ENCODE results near the gene RNU1-3.
"Not testable (repeated sequence)": the region's sequence is repeated elsewhere in the genome, so short reads cannot be mapped to it uniquely, and the experiment has no call there.

The RNU1-3 gene

DNA sequence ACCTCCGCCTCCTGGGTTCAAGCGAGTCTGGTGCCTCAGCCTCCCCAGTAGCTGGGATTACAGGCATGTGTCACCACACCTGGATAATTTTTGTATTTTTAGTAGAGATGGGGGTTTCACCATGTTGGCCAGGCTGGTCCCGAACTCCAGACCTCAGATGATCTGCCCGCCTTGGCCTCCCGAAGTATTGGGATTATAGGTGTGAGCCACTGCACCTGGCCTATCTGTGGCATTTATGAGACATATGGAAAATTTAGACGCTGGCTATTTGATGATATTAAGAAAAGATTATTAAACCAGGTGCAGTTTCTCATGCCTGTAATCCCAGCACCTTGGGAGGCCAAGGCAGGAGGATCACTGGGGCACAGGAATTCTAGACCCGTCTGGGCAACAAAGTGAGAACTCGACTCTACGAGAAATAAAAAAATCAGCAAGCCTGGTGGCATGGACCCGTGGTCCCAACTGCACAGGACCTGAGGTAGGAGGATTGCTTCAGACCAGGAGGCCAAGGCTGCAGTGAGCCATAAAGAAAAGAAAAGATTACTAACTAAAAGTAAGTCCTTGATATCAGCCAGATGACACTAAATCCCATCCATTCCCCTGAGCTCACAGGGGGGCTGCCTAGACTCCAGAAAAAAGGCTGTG lies 30.1 kb downstream of the RNU1-3 start:
- H3K36me3 ChIP-seq (replicated peaks): peaks cover 20% of the 10 kb centered on the region
- H3K27me3 ChIP-seq (replicated peaks); H3K4me3 ChIP-seq (ENCODE audit: low read depth, low read length); DNase-seq; in situ Hi-C loops (cut with HindIII; ENCODE audit: low pct_ligation_motif_present, low sequenced_read_pairs); H3K27ac ChIP-seq: not testable (repeated sequence)

DNA sequence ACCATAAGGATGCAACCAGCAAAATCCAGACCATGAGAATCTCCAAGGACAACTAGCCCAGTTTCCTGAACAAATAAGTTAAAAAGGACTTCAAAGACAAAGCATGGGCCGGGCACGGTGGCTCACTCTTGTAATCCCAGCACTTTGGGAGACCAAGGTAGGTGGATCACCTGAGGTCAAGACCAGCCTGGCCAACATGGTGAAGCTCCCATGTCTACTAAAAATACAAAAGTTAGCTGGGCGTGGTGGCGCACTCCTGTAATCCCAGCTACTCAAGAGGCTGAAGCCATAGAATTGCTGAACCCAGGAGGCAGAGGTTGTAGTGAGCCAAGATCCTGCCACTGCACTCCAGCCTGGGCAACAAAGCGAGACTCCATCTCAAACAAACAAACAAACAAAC lies 30.8 kb downstream of the RNU1-3 start:
- H3K27ac ChIP-seq; H3K27me3 ChIP-seq (replicated peaks); in situ Hi-C loops (cut with HindIII; ENCODE audit: low pct_ligation_motif_present, low sequenced_read_pairs); DNase-seq; H3K4me3 ChIP-seq (ENCODE audit: low read depth, low read length): not testable (repeated sequence)
- peaks cover 20% of the 10 kb centered on the region for H3K36me3 ChIP-seq (replicated peaks)

DNA sequence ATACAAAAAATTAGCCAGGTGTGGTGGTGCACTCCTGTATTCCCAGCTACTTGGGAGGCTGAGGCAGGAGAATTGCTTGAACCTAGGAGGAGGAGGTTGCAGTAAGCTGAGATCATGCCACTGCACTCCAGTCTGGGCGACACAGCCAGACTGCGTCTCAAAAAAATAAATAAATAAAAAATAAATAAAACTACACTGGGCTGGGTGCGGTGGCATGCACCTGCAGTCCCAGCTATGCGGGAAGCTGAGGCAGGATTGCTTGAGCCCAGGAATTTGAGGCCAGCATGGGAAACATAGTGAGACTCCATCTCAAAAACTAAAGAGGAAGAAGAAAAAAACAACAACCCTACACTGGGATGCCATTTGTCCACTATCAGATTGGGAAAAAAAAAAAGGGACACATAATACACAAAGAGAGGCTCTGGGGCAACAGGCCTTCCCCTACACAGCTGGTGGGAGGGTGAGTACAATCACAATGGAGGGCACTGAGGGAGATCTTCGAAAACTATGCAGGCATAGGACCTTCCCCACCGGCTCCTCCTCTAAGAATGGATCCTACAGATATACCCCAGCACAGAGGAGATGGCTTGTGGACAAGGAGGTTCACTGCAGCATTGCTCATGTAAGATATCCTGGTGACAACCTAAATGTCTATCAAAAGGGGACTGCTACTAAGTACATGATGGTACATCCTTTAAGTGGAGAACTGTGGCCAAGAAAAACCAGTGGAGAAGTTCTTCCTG lies 33.0 kb downstream of the RNU1-3 start:
- in situ Hi-C loops (cut with HindIII; ENCODE audit: low pct_ligation_motif_present, low sequenced_read_pairs): not testable (repeated sequence)

DNA sequence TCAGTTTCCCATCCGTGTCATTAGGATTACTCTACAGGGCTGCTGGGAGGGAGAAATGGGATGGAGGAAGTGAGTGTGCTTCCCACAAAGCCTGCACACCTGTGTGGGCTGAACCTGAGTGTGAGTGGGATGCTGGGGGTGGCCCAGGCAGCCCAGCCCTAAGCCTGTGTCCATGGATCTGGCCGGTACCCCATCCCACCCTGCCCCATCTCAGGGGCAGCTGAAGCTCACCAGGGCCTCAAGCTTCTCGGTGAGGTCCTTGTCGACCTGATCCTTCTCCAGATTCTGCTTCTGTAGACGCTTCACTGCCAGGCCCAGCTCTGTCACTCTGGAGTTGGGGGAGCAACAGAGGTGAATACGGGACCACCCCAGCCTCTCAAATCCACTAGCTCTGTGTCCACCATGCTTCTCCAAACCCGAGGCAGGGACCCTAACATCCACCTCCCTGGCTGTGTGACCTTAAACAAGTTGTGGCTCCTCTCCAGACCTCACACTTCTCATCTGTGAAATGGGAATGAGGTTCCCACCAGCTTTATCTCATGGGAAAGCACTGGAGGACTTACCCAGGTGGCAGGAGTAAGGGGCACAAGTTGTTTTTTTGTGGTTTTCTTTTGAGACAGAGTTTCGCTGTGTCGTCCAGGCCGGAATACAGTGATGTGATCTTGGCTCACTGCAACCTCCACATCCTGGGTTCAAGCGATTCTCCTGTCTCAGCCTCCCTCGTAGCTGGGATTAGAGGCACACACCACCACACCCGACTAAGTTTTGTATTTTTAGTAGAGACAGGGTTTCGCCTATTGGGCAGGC lies 34.5 kb downstream of the RNU1-3 start:
- DNase-seq; H3K27ac ChIP-seq; H3K4me3 ChIP-seq (ENCODE audit: low read depth, low read length); in situ Hi-C loops (cut with HindIII; ENCODE audit: low pct_ligation_motif_present, low sequenced_read_pairs); H3K27me3 ChIP-seq (replicated peaks): not testable (repeated sequence)
- H3K36me3 ChIP-seq (replicated peaks): peaks cover 46% of the 10 kb centered on the region

More for the DNA sequence above, 33.0 kb downstream of the RNU1-3 start:
- not testable (repeated sequence) for H3K27ac ChIP-seq; H3K27me3 ChIP-seq (replicated peaks); DNase-seq; H3K4me3 ChIP-seq (ENCODE audit: low read depth, low read length)
- peaks cover 36% of the 10 kb centered on the region for H3K36me3 ChIP-seq (replicated peaks)

DNA sequence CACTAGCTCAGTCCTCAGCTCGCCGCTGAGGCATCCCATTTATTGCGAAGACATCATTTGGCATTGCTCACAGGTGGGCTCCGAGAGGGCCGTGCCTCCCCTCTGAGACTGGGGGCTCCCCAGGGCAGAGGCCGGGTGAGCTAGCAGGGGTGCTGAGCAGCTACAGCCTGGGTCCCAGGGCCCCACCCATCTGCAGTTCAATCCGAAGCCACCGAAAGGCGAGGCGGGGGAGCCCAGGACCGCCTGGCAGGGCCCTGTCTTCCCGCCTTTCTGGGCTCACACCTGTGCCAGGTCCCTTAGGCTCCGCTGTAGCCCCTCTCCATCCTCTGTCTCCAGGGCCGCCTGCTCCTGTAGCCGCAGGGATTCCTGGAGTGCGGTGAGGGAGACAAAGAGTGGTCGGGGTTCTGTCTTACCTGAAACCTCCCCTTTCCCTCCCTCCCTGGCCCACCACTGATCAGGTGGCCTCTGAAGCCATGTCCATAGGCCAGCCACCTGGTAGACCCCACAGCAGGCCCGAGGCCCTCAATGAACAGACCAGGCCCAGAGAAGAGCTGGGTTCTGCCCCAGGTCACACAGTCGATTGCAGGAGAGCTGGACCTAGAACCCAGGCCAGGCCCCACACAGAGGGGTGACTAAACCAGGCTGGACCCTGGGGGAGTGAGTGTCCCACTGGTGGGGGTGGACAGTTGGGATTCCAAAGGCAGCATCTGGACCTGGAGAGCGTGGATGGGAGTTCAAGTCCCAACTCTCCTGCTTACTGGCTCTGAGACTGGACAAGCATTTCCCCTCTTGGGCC lies 35.3 kb downstream of the RNU1-3 start:
- Histone ChIP-seq H3K36me3 (replicated peaks) (peaks cover 46% of the 10 kb centered on the region), H3K4me3 (ENCODE audit: low read depth, low read length) (no peak overlapping the region), H3K27ac (no peak overlapping the region), H3K27me3 (replicated peaks) (no peaks in the 10 kb centered on the region)
- in situ Hi-C loops (cut with HindIII; ENCODE audit: low pct_ligation_motif_present, low sequenced_read_pairs): no loop called here
- no peak for DNase-seq
- TF ChIP-seq, protein P1, sequence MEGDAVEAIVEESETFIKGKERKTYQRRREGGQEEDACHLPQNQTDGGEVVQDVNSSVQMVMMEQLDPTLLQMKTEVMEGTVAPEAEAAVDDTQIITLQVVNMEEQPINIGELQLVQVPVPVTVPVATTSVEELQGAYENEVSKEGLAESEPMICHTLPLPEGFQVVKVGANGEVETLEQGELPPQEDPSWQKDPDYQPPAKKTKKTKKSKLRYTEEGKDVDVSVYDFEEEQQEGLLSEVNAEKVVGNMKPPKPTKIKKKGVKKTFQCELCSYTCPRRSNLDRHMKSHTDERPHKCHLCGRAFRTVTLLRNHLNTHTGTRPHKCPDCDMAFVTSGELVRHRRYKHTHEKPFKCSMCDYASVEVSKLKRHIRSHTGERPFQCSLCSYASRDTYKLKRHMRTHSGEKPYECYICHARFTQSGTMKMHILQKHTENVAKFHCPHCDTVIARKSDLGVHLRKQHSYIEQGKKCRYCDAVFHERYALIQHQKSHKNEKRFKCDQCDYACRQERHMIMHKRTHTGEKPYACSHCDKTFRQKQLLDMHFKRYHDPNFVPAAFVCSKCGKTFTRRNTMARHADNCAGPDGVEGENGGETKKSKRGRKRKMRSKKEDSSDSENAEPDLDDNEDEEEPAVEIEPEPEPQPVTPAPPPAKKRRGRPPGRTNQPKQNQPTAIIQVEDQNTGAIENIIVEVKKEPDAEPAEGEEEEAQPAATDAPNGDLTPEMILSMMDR (IDR thresholded peaks at IDR 0.05; ENCODE audit: low read depth, low read length, missing control alignments): no peak

DNA sequence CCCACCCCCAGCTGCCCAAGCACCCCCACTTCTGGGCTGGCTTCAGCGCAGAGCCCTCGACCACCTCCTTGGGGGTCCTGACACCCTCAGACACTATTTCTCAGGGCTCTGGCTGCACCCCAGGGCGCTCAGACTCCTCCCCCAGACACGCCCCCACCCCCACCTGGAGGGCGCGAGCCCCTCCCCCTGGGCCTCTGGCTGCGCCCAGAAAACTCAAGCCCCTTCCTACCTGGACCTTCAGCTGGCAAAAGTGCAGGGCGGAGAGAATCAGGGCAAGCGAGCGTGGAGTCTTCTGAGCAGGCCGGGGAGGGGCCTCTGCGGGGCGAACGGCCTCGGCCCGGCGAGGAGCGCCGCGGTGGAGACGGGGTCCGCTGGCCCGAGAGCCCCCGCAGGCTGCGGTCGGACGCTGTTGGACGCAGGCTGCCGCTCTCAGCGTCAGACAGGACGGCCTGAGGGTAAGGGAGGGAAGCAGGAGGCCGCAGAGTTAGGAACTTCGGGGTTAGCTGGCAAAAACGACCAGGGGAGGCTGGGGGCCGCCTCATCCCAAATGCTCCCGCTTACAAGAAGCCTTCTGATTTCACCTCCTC lies 36.0 kb downstream of the RNU1-3 start:
- in situ Hi-C loops (cut with HindIII; ENCODE audit: low pct_ligation_motif_present, low sequenced_read_pairs): no loop called here
- Histone ChIP-seq H3K27me3 (replicated peaks) (no peaks in the 10 kb centered on the region), H3K27ac (no peak overlapping the region), H3K4me3 (ENCODE audit: low read depth, low read length) (no peak overlapping the region), H3K36me3 (replicated peaks) (peaks cover 47% of the 10 kb centered on the region)
- DNase-seq: no peak
- TF ChIP-seq, protein P1 (IDR thresholded peaks at IDR 0.05; ENCODE audit: low read depth, low read length, missing control alignments): no peak

DNA sequence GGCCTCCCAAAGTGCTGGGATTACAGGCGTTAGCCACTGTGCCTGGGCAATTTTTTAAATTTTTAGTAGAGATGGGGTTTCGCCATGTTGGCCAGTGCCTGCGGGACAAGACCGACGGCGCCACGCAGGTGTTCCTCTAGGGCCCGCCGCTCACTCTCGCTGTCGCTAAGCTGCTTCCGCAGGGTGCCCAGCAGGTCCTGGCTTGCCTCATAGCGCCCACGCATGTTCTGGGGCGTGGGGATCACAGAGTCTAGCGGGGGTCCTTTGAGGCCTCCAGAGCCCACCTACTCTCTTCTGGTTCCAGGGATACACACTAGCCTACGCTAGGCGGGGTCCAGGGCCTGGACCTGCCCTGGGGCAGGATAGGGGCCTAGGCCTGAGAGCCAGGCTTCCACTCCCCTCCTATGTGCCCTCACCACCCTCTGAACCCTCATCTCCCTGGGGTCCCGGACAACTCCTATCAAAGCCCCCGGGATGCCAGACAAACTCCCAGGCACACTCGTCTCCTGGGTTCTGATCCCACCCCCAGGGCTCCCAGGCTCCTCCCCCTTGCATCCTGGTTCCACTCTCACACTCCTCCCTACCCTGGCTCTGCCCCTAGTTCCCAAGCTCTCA lies 36.7 kb downstream of the RNU1-3 start:
- peaks cover 49% of the 10 kb centered on the region for H3K36me3 ChIP-seq (replicated peaks)
- not testable (repeated sequence) for DNase-seq

More for the DNA sequence above, 36.7 kb downstream of the RNU1-3 start:
- H3K27ac ChIP-seq; H3K4me3 ChIP-seq (ENCODE audit: low read depth, low read length); in situ Hi-C loops (cut with HindIII; ENCODE audit: low pct_ligation_motif_present, low sequenced_read_pairs); H3K27me3 ChIP-seq (replicated peaks): not testable (repeated sequence)

Measured in brain microvascular endothelial cell (primary cell).